CD8-positive, alpha-beta memory T cell (primary cell): Measurements from ENCODE around the gene FIGN. TPM values are rescaled to one million over a fixed set of nuclear protein-coding genes. Genes with fewer than 3 reads are reported as not detected.

Source experiments
- CTCF ChIA-PET: fragments of 350-600 bp; sonication (Branson Sonifier 250); formaldehyde crosslinking; loops from one replicate; lab custom pipeline; 2021; ENCODE audit warnings: antibody characterized with exemption; lab: Charles Lee
- POLR2A ChIA-PET: fragments of 350-600 bp; sonication (Branson Sonifier 250); formaldehyde crosslinking; loops from one replicate; lab custom pipeline; 2021; ENCODE audit warnings: antibody characterized with exemption; lab: Charles Lee
- DNase-seq, 5 donors: peaks; one replicate each; pipeline versions ENCODE4 v3.0.0 to v3.0.0-alpha.2; 2020 to 2022; ENCODE audit warnings: mixed read lengths in 1 of 5
- H3K27ac ChIP-seq: one replicate; pipeline ENCODE4 v1.7.0; 2013; ENCODE audit warnings: low read depth, mild to moderate bottlenecking, low read length, moderate library complexity
- H3K27me3 ChIP-seq: 2 replicates; pipeline ENCODE4 v1.7.0; 2013; ENCODE audit warnings: low read length, mild to moderate bottlenecking; ENCODE audit not compliant: insufficient read depth, poor library complexity, severe bottlenecking
- H3K36me3 ChIP-seq: 2 replicates; pipeline ENCODE4 v1.7.0; 2013; ENCODE audit warnings: mild to moderate bottlenecking, low read length, moderate library complexity; ENCODE audit not compliant: insufficient read depth
- H3K4me1 ChIP-seq: 2 replicates; pipeline ENCODE4 v1.7.0; 2013; ENCODE audit warnings: mild to moderate bottlenecking, low read length, moderate library complexity; ENCODE audit not compliant: insufficient read depth
- H3K4me3 ChIP-seq: 2 replicates; pipeline ENCODE4 v1.7.0; 2013; ENCODE audit warnings: mild to moderate bottlenecking, low read length
- H3K9me3 ChIP-seq: 2 replicates; pipeline ENCODE4 v1.7.0; 2013; ENCODE audit warnings: mild to moderate bottlenecking, low read length
- H3K27ac Mint-ChIP-seq, 8 donors: one replicate each; pipeline ENCODE4 v1.8.0; 2020 to 2021; ENCODE audit warnings: mixed read lengths in 8 of 8, mild to moderate bottlenecking in 6 of 8, inconsistent platforms in 3 of 8, moderate library complexity in 3 of 8
- H3K27me3 Mint-ChIP-seq, 2 donors: one replicate each; pipeline ENCODE4 v1.8.0; 2020 to 2021; ENCODE audit warnings: mixed read lengths in 2 of 2, mild to moderate bottlenecking in 1 of 2, moderate library complexity in 1 of 2
- H3K36me3 Mint-ChIP-seq, 3 donors: one replicate each; pipeline ENCODE4 v1.8.0; 2020 to 2021; ENCODE audit warnings: mixed read lengths in 3 of 3, inconsistent platforms in 1 of 3, mild to moderate bottlenecking in 1 of 3
- H3K4me1 Mint-ChIP-seq, 3 donors: one replicate each; pipeline ENCODE4 v1.8.0; 2020 to 2021; ENCODE audit warnings: mixed read lengths in 3 of 3, inconsistent platforms in 1 of 3, mild to moderate bottlenecking in 1 of 3
- H3K4me3 Mint-ChIP-seq, 7 donors: one replicate each; pipeline ENCODE4 v1.8.0; 2020 to 2021; ENCODE audit warnings: mixed read lengths in 7 of 7, mild to moderate bottlenecking in 6 of 7, moderate library complexity in 4 of 7, inconsistent platforms in 2 of 7
- H3K9me3 Mint-ChIP-seq, 5 donors: one replicate each; pipeline ENCODE4 v1.8.0; 2020 to 2022; ENCODE audit warnings: mixed read lengths in 5 of 5, mild to moderate bottlenecking in 3 of 5, moderate library complexity in 2 of 5, inconsistent platforms in 1 of 5
- polyA plus RNA-seq: library from polyadenylated mRNA; unstranded; fragments of 300-500 nt; fragmentation: Illumina TruSeq; gene quantifications from one replicate; pipeline ENCODE4 v1.2.3, GENCODE V29; 2021
- total RNA-seq, 2 experiments: library from RNA; stranded (reverse); gene quantifications; one replicate each; pipeline ENCODE4 v1.2.3, GENCODE V29; 2021

Gene FIGN
- total and polyA plus RNA-seq, 3 experiments from 2014 or later, result not detected

GRCh38 chr2:163573652-163574051, 162.2 kb downstream of the FIGN start:
- H3K9me3 ChIP-seq, result no peaks in the 10 kb centered on the region
- Mint-ChIP-seq H3K27ac (no peak overlapping the region), H3K9me3 (peaks cover 0 to 25% (median 3%) of the 10 kb centered on the region in 5 donors), H3K36me3 (no peaks in the 10 kb centered on the region), H3K27me3 (no peaks in the 10 kb centered on the region), H3K4me1 (no peaks in the 10 kb centered on the region), H3K4me3 (no peak overlapping the region)
- DNase-seq, result no peak
- no peak overlapping the region for H3K27ac ChIP-seq
- ChIA-PET CTCF (no interaction called here), POLR2A (no interaction called here)
- H3K4me1 ChIP-seq, result no peaks in the 10 kb centered on the region
- H3K27me3 ChIP-seq, result no peaks in the 10 kb centered on the region
- H3K4me3 ChIP-seq, result no peak overlapping the region
- H3K36me3 ChIP-seq, result no peaks in the 10 kb centered on the region

- H3K36me3 ChIP-seq, result no peaks in the 10 kb centered on the region
- DNase-seq, result no peak
- H3K36me3 Mint-ChIP-seq, result no peaks in the 10 kb centered on the region
- no peak overlapping the region for H3K27ac Mint-ChIP-seq
- POLR2A ChIA-PET, result no interaction called here
- no peaks in the 10 kb centered on the region for H3K27me3 ChIP-seq
- no peaks in the 10 kb centered on the region for H3K9me3 ChIP-seq
- H3K4me1 Mint-ChIP-seq, result no peaks in the 10 kb centered on the region
- CTCF ChIA-PET, result no interaction called here
- peaks cover 0 to 24% (median 3%) of the 10 kb centered on the region in 5 donors for H3K9me3 Mint-ChIP-seq
- no peaks in the 10 kb centered on the region for H3K4me1 ChIP-seq
- H3K4me3 ChIP-seq, result no peak overlapping the region
- H3K4me3 Mint-ChIP-seq, result no peak overlapping the region
- H3K27ac ChIP-seq, result no peak overlapping the region
- H3K27me3 Mint-ChIP-seq, result no peaks in the 10 kb centered on the region
These were observed 163.0 kb downstream of the FIGN start for GRCh38 chr2:163572850-163573249.

GRCh38 chr2:163571423-163572102, 164.2 kb downstream of the FIGN start:
- H3K36me3 Mint-ChIP-seq, result no peaks in the 10 kb centered on the region
- no peaks in the 10 kb centered on the region for H3K9me3 ChIP-seq
- H3K9me3 Mint-ChIP-seq, result peaks cover 0 to 22% (median 2%) of the 10 kb centered on the region in 5 donors
- no peaks in the 10 kb centered on the region for H3K4me1 ChIP-seq
- H3K27me3 ChIP-seq, result no peaks in the 10 kb centered on the region
- H3K27me3 Mint-ChIP-seq, result no peaks in the 10 kb centered on the region
- POLR2A ChIA-PET, result no interaction called here
- H3K4me1 Mint-ChIP-seq, result no peaks in the 10 kb centered on the region
- H3K27ac ChIP-seq, result no peak overlapping the region
- H3K4me3 ChIP-seq, result no peak overlapping the region
- H3K36me3 ChIP-seq, result no peaks in the 10 kb centered on the region
- H3K4me3 Mint-ChIP-seq, result no peak overlapping the region
- CTCF ChIA-PET, result no interaction called here
- H3K27ac Mint-ChIP-seq, result no peak overlapping the region
- DNase-seq, result no peak

- POLR2A ChIA-PET, result no interaction called here
- H3K9me3 Mint-ChIP-seq, result peaks cover 0 to 24% (median 2%) of the 10 kb centered on the region in 5 donors
These were observed 165.4 kb downstream of the FIGN start for GRCh38 chr2:163570391-163570790.

GRCh38 chr2:163565192-163565591, 170.6 kb downstream of the FIGN start:
- Histone ChIP-seq H3K36me3 (no peaks in the 10 kb centered on the region), H3K4me3 (no peak overlapping the region), H3K27me3 (no peaks in the 10 kb centered on the region), H3K4me1 (no peaks in the 10 kb centered on the region), H3K27ac (no peak overlapping the region), H3K9me3 (no peaks in the 10 kb centered on the region)
- Mint-ChIP-seq H3K4me3 (no peak overlapping the region), H3K36me3 (no peaks in the 10 kb centered on the region), H3K27me3 (no peaks in the 10 kb centered on the region), H3K27ac (no peak overlapping the region), H3K4me1 (no peaks in the 10 kb centered on the region), H3K9me3 (peaks cover 0 to 15% (median 2%) of the 10 kb centered on the region in 5 donors)
- no peak for DNase-seq
- CTCF ChIA-PET, result no interaction called here
- POLR2A ChIA-PET, result no interaction called here

More at GRCh38 chr2:163570391-163570790, 165.4 kb downstream of the FIGN start:
- Mint-ChIP-seq H3K27me3 (no peaks in the 10 kb centered on the region), H3K4me3 (no peak overlapping the region), H3K4me1 (no peaks in the 10 kb centered on the region), H3K27ac (no peak overlapping the region), H3K36me3 (no peaks in the 10 kb centered on the region)
- Histone ChIP-seq H3K4me1 (no peaks in the 10 kb centered on the region), H3K9me3 (no peaks in the 10 kb centered on the region), H3K36me3 (no peaks in the 10 kb centered on the region), H3K27ac (no peak overlapping the region), H3K27me3 (no peaks in the 10 kb centered on the region), H3K4me3 (no peak overlapping the region)
- CTCF ChIA-PET, result no interaction called here
- DNase-seq, result no peak

- Mint-ChIP-seq H3K36me3 (no peaks in the 10 kb centered on the region), H3K4me3 (no peak overlapping the region), H3K27me3 (no peaks in the 10 kb centered on the region), H3K27ac (no peak overlapping the region), H3K4me1 (no peaks in the 10 kb centered on the region), H3K9me3 (peaks cover 0 to 15% (median 3%) of the 10 kb centered on the region in 5 donors)
- Histone ChIP-seq H3K36me3 (no peaks in the 10 kb centered on the region), H3K9me3 (no peaks in the 10 kb centered on the region), H3K4me1 (no peaks in the 10 kb centered on the region), H3K4me3 (no peak overlapping the region), H3K27ac (no peak overlapping the region), H3K27me3 (no peaks in the 10 kb centered on the region)
- no peak for DNase-seq
- CTCF ChIA-PET, result no interaction called here
- POLR2A ChIA-PET, result no interaction called here
These were observed 171.6 kb downstream of the FIGN start for GRCh38 chr2:163564236-163564635.

GRCh38 chr2:163563336-163563735, 172.5 kb downstream of the FIGN start:
- no peaks in the 10 kb centered on the region for H3K4me1 Mint-ChIP-seq
- no peak overlapping the region for H3K4me3 Mint-ChIP-seq
- H3K4me1 ChIP-seq, result no peaks in the 10 kb centered on the region
- no peak overlapping the region for H3K4me3 ChIP-seq
- no peak for DNase-seq
- H3K27ac Mint-ChIP-seq, result no peak overlapping the region
- CTCF ChIA-PET, result no interaction called here
- no peaks in the 10 kb centered on the region for H3K36me3 Mint-ChIP-seq
- H3K27me3 ChIP-seq, result no peaks in the 10 kb centered on the region
- H3K27me3 Mint-ChIP-seq, result no peaks in the 10 kb centered on the region
- POLR2A ChIA-PET, result no interaction called here
- no peaks in the 10 kb centered on the region for H3K9me3 ChIP-seq
- peaks cover 0 to 15% (median 3%) of the 10 kb centered on the region in 5 donors for H3K9me3 Mint-ChIP-seq
- H3K36me3 ChIP-seq, result no peaks in the 10 kb centered on the region
- H3K27ac ChIP-seq, result no peak overlapping the region

GRCh38 chr2:163558251-163559021, 177.4 kb downstream of the FIGN start:
- no peak for DNase-seq
- Histone ChIP-seq H3K27me3 (no peaks in the 10 kb centered on the region), H3K9me3 (no peaks in the 10 kb centered on the region), H3K36me3 (no peaks in the 10 kb centered on the region), H3K27ac (no peak overlapping the region), H3K4me3 (no peak overlapping the region), H3K4me1 (no peaks in the 10 kb centered on the region)
- no peak overlapping the region for H3K27ac Mint-ChIP-seq
- no peaks in the 10 kb centered on the region for H3K27me3 Mint-ChIP-seq
- CTCF ChIA-PET, result no interaction called here
- H3K4me3 Mint-ChIP-seq, result no peak overlapping the region
- no peaks in the 10 kb centered on the region for H3K36me3 Mint-ChIP-seq
- peaks cover 0 to 31% (median 4%) of the 10 kb centered on the region in 5 donors for H3K9me3 Mint-ChIP-seq
- POLR2A ChIA-PET, result no interaction called here
- no peaks in the 10 kb centered on the region for H3K4me1 Mint-ChIP-seq
